MCF 10A (cell line): ENCODE results near the gene CDKN1A. TPM values are rescaled to one million over a fixed set of nuclear protein-coding genes. Genes with fewer than 3 reads are reported as not detected.

ENCODE experiments used
- BruUV-seq: library from RNA; stranded (reverse); fragments of 400-500 nt; replicated peaks from 2 replicates; lab custom pipeline; 2021; lab: Mats Ljungman, UMichigan
- CTCF ChIA-PET: fragments of 300-600 bp; sonication (Branson Sonifier 250); formaldehyde crosslinking; extraction: SDS; loops from one replicate; lab custom pipeline; 2021; ENCODE audit warnings: antibody characterized with exemption, inconsistent platforms; lab: Yijun Ruan, JAX
- POLR2A ChIA-PET: fragments of 300-600, 350-650 bp; sonication (Branson Sonifier 250); formaldehyde crosslinking; extraction: SDS; loops from one replicate; lab custom pipeline; 2020; ENCODE audit warnings: antibody characterized with exemption, inconsistent platforms; lab: Yijun Ruan, JAX
- DNase-seq: peaks from one replicate; pipeline ENCODE4 v3.0.0-alpha.2; 2018; ENCODE audit not compliant: unreplicated experiment
- H3K27ac Mint-ChIP-seq: one replicate; pipeline ENCODE4 v1.8.0; 2022; ENCODE audit warnings: mild to moderate bottlenecking, low read depth, mixed read lengths; ENCODE audit not compliant: unreplicated experiment
- H3K27me3 Mint-ChIP-seq: one replicate; pipeline ENCODE4 v1.8.0; 2022; ENCODE audit warnings: mixed read lengths; ENCODE audit not compliant: insufficient read depth, unreplicated experiment
- H3K36me3 Mint-ChIP-seq: one replicate; pipeline ENCODE4 v1.8.0; 2022; ENCODE audit warnings: mild to moderate bottlenecking, moderate library complexity, mixed read lengths; ENCODE audit not compliant: insufficient read depth, unreplicated experiment
- H3K4me1 Mint-ChIP-seq: one replicate; pipeline ENCODE4 v1.8.0; 2022; ENCODE audit warnings: mixed read lengths; ENCODE audit not compliant: insufficient read depth, unreplicated experiment
- H3K4me3 Mint-ChIP-seq: one replicate; pipeline ENCODE4 v1.8.0; 2022; ENCODE audit warnings: mild to moderate bottlenecking, moderate library complexity, mixed read lengths; ENCODE audit not compliant: unreplicated experiment
- H3K9me3 Mint-ChIP-seq: one replicate; pipeline ENCODE4 v1.8.0; 2022; ENCODE audit warnings: mixed read lengths; ENCODE audit not compliant: unreplicated experiment
- CTCF ChIP-seq: fragments of 200-600 bp; IDR thresholded peaks from one replicate; pipeline ENCODE4 v1.8.0; 2022; ENCODE audit warnings: antibody characterized with exemption, mild to moderate bottlenecking; ENCODE audit not compliant: unreplicated experiment
- intact Hi-C: fragments of 100-400 bp; cut with micrococcal nuclease; formaldehyde crosslinking; loops from 2 replicates; pipeline ENCODE4 v1.14.1; 2022
- total RNA-seq: library from RNA; stranded (reverse); gene quantifications from 2 replicates; pipeline ENCODE4 v1.2.3, GENCODE V29; 2022

The CDKN1A gene
- total RNA-seq, 1 experiment from 2014 or later, result 407 TPM

- TF ChIP-seq CTCF, result no peak
- Mint-ChIP-seq H3K36me3 (no peaks in the 10 kb centered on the region), H3K9me3 (no peaks in the 10 kb centered on the region), H3K27ac (no peak overlapping the region), H3K27me3 (no peaks in the 10 kb centered on the region), H3K4me1 (peaks cover 36% of the 10 kb centered on the region), H3K4me3 (no peak overlapping the region)
- BruUV-seq, result no TSS peak
- intact Hi-C loops, result no loop called here
- CTCF ChIA-PET, result interaction anchor here (0.6 to 1.8 kb wide), 7 partner anchors 10 to 96 kb away, joined by 3 to 9 read pairs (median 4); no protein-coding TSS in a partner anchor
- POLR2A ChIA-PET, result interaction anchor here (0.6 to 12.9 kb wide), 8 partner anchors 9 to 329 kb away, joined by 3 to 495 read pairs (median 8); partner anchors contain the start of gene CDKN1A
- DNase-seq, result no peak
These were observed 14.7 kb upstream of the CDKN1A start for GRCh38 chr6:36663504-36664446.

GRCh38 chr6:36665180-36665579, 13.3 kb upstream of the CDKN1A start:
- POLR2A ChIA-PET, result interaction anchor here (0.7 to 12.9 kb wide), 5 partner anchors 17 to 505 kb away, joined by 3 to 495 read pairs (median 5); partner anchors contain the start of genes CDKN1A and PIM1
- BruUV-seq, result no TSS peak
- Mint-ChIP-seq H3K36me3 (no peaks in the 10 kb centered on the region), H3K4me3 (no peak overlapping the region), H3K9me3 (no peaks in the 10 kb centered on the region), H3K27me3 (no peaks in the 10 kb centered on the region), H3K27ac (peak overlapping the region; percentile 39), H3K4me1 (peaks cover 31% of the 10 kb centered on the region)
- intact Hi-C loops, result no loop called here
- CTCF ChIA-PET, result interaction anchor here (0.9 to 3.5 kb wide), 3 partner anchors 14 to 50 kb away, joined by 3 to 37 read pairs (median 4); partner anchors contain the start of gene CDKN1A
- no peak for DNase-seq
- no peak for TF ChIP-seq CTCF

DNA sequence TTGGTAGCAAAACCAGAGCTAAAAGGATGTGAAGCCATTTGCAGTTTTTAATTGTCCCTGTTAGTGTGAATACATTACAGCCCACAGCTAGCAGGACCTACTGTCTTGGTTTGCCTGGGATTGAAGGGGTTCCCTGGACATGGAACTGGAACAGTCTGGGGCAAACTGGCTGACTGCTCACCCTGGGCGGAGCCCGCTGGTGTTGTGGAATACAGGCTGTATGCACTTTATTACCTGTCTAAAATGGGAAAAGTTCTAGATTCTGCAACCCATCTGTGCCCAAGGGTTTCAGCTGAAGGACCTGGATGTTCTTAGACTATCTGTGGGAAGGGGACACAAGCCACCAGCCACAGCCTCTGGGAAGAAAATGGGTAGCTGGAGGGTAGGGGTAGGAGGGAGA, 12.2 kb upstream of the CDKN1A start:
- no TSS peak for BruUV-seq
- H3K27me3 Mint-ChIP-seq, result no peaks in the 10 kb centered on the region
- peaks cover 31% of the 10 kb centered on the region for H3K4me1 Mint-ChIP-seq
- H3K27ac Mint-ChIP-seq, result no peak overlapping the region
- DNase-seq, result no peak
- intact Hi-C loops, result no loop called here
- ChIA-PET POLR2A (interaction anchor here (0.7 to 12.9 kb wide), 18 partner anchors 8 to 505 kb away, joined by 3 to 495 read pairs (median 5); partner anchors contain the start of genes CDKN1A, PIM1 and SRSF3), CTCF (interaction anchor here (0.6 to 3.5 kb wide), 5 partner anchors 13 to 250 kb away, joined by 3 to 37 read pairs (median 4); partner anchors contain the start of gene CDKN1A)
- no peaks in the 10 kb centered on the region for H3K9me3 Mint-ChIP-seq
- H3K36me3 Mint-ChIP-seq, result no peaks in the 10 kb centered on the region
- H3K4me3 Mint-ChIP-seq, result no peak overlapping the region
- no peak for TF ChIP-seq CTCF
